ENCODE results near the gene PDE4B.

PDE4B gene

GRCh38 chr1:66069976-66070876 lies 277.5 kb downstream of the PDE4B start:
- no peak for DNase-seq (ENCODE audit: low spot score)
- TF ChIP-seq CTCF (IDR thresholded peaks at IDR 0.05; ENCODE audit: extremely low read depth, missing control alignments): no peak

- TF ChIP-seq CTCF (IDR thresholded peaks at IDR 0.05; ENCODE audit: extremely low read depth, missing control alignments): no peak
- no peak for DNase-seq (ENCODE audit: low spot score)
Measured at GRCh38 chr1:66073388-66073787, 280.7 kb downstream of the PDE4B start.

GRCh38 chr1:66074147-66074546 lies 281.5 kb downstream of the PDE4B start:
- TF ChIP-seq CTCF (IDR thresholded peaks at IDR 0.05; ENCODE audit: extremely low read depth, missing control alignments): no peak
- DNase-seq (ENCODE audit: low spot score): no peak

GRCh38 chr1:66078412-66078811 lies 285.7 kb downstream of the PDE4B start:
- no peak for TF ChIP-seq CTCF (IDR thresholded peaks at IDR 0.05; ENCODE audit: extremely low read depth, missing control alignments)
- DNase-seq (ENCODE audit: low spot score): no peak

- TF ChIP-seq CTCF (IDR thresholded peaks at IDR 0.05; ENCODE audit: extremely low read depth, missing control alignments): no peak
- DNase-seq (ENCODE audit: low spot score): no peak
Measured at GRCh38 chr1:66083003-66083402, 290.3 kb downstream of the PDE4B start.

- DNase-seq (ENCODE audit: low spot score): no peak
- TF ChIP-seq CTCF (IDR thresholded peaks at IDR 0.05; ENCODE audit: extremely low read depth, missing control alignments): no peak
Measured at GRCh38 chr1:66084442-66084841, 291.7 kb downstream of the PDE4B start.

GRCh38 chr1:66085600-66085999 lies 292.9 kb downstream of the PDE4B start:
- no peak for TF ChIP-seq CTCF (IDR thresholded peaks at IDR 0.05; ENCODE audit: extremely low read depth, missing control alignments)
- no peak for DNase-seq (ENCODE audit: low spot score)

Data from GM20000 (cell line).